ENCODE measurements around the gene CR1.

GRCh38 chr1:207649865-207650580 lies 154.1 kb downstream of the CR1 start:
- TF ChIP-seq POLR2A (IDR thresholded peaks at IDR 0.05), result no peak
- TF ChIP-seq CTCF (IDR thresholded peaks at IDR 0.05), result no peak
